Activated naive CD4-positive, alpha-beta T cell treated with anti-CD3 and anti-CD28 coated beads, Interleukin-2, amount 10 ng/mL, durations not matched to agents 7 days and 5 days (primary cell): ENCODE data around the gene RNF113B.

Source experiments
- CTCF ChIA-PET: fragments of 350-600 bp; sonication (Branson Sonifier 250); formaldehyde crosslinking; loops from one replicate; lab custom pipeline; 2021; ENCODE audit warnings: antibody characterized with exemption; lab: Charles Lee
- DNase-seq: peaks from one replicate; pipeline ENCODE4 v3.0.0-alpha.2; 2020
- H3K27ac Mint-ChIP-seq: one replicate; pipeline ENCODE4 v1.8.0; 2021; ENCODE audit warnings: mild to moderate bottlenecking, moderate library complexity, mixed read lengths
- H3K27me3 Mint-ChIP-seq: one replicate; pipeline ENCODE4 v1.8.0; 2021; ENCODE audit warnings: mild to moderate bottlenecking, mixed read lengths
- H3K36me3 Mint-ChIP-seq: one replicate; pipeline ENCODE4 v1.8.0; 2021; ENCODE audit warnings: mixed read lengths
- H3K4me1 Mint-ChIP-seq: one replicate; pipeline ENCODE4 v1.8.0; 2021; ENCODE audit warnings: mixed read lengths
- H3K4me3 Mint-ChIP-seq: one replicate; pipeline ENCODE4 v1.8.0; 2021; ENCODE audit warnings: mild to moderate bottlenecking, moderate library complexity, mixed read lengths
- H3K9me3 Mint-ChIP-seq: one replicate; pipeline ENCODE4 v1.8.0; 2021; ENCODE audit warnings: mixed read lengths

The RNF113B gene

DNA sequence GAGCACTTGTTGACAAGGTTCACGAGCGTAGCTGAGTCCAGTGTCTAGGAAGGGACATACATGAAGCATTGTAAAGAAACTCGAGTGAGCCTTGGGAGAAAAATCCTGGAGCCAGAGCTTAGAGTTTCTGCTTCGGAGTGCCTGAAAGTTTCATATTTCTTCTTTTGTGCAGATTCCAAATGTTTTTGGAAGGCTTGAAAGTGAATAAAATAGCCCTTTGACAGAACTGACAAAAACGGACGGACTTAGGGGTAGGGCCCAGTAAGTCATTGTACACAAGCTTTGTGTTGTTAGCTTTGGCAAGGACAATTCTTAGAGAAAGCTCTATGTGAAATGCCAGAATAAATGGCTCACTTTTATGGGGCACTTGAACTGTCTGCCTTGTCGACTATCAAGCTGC, 2.8 kb downstream of the RNF113B start:
- Mint-ChIP-seq H3K27me3 (peaks cover 19% of the 10 kb centered on the region), H3K9me3 (peaks cover 2% of the 10 kb centered on the region), H3K4me1 (no peaks in the 10 kb centered on the region), H3K27ac (no peak overlapping the region), H3K4me3 (no peak overlapping the region), H3K36me3 (no peaks in the 10 kb centered on the region)
- no peak for DNase-seq
- CTCF ChIA-PET = no interaction called here

- Mint-ChIP-seq H3K27me3 (peaks cover 20% of the 10 kb centered on the region), H3K4me1 (no peaks in the 10 kb centered on the region), H3K27ac (no peak overlapping the region), H3K9me3 (peaks cover 2% of the 10 kb centered on the region), H3K36me3 (no peaks in the 10 kb centered on the region), H3K4me3 (no peak overlapping the region)
- CTCF ChIA-PET = no interaction called here
- DNase-seq = no peak
Observed at GRCh38 chr13:98173431-98174152, 3.5 kb downstream of the RNF113B start.

- no peak for DNase-seq
- CTCF ChIA-PET = no interaction called here
- peaks cover 2% of the 10 kb centered on the region for H3K9me3 Mint-ChIP-seq
- no peaks in the 10 kb centered on the region for H3K4me1 Mint-ChIP-seq
- no peak overlapping the region for H3K4me3 Mint-ChIP-seq
- H3K27ac Mint-ChIP-seq = no peak overlapping the region
- H3K27me3 Mint-ChIP-seq = peaks cover 23% of the 10 kb centered on the region
- H3K36me3 Mint-ChIP-seq = no peaks in the 10 kb centered on the region
Observed at GRCh38 chr13:98172590-98173422, 4.3 kb downstream of the RNF113B start.

DNA sequence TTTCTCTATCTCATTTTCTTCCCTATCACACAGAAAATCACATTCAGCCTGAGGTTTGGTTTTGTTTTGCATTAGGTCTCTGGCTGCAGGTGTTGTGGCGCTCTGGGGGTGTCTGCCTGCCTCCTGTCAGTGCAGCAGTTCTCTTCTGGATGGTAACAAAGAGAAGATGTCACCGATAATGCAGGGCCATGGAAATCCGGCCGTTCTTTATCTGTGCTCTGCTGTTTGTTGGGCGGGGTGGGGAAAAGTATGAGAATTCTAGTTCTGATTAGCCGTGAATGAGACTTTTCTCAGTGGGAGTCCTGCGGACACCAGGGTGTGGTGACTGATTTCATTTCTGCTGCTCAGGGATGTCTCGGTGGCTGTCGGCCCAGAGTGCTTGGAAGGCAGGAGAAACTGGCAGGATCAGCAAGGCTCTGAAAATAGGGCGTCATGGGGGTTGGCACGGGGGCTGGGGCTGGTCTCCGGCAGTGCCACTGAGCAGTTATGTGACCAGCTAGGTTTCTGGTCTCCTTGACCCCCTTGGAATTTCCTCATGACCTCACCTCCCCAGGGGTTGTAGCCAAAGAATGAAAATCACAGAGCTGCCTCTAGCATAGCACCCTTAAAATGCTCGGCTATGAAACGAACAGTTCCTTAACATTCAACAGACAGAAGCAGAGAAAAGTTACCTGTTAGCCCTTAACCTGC, 5.0 kb downstream of the RNF113B start:
- CTCF ChIA-PET = no interaction called here
- Mint-ChIP-seq H3K9me3 (no peaks in the 10 kb centered on the region), H3K4me1 (no peaks in the 10 kb centered on the region), H3K27ac (no peak overlapping the region), H3K4me3 (no peak overlapping the region), H3K36me3 (no peaks in the 10 kb centered on the region), H3K27me3 (peaks cover 23% of the 10 kb centered on the region)
- DNase-seq = no peak

DNA sequence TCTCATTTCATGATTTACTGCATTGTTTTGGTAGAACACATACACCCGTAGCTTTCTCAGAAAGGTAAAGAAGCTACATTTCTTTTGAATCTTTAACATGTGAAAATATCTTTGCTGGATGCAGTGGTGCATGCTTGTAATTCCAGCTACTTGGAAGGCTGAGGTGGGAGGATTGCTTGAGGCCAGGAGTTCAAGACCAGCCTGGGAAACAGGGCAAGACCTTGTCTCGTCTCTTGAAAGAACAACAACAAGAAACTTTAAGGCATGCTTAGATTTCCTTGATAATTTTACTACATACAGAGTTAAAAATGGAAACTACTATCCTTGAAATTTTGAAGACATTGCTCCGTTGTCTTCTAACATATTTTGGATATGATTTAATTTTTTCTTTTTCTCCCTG, 7.7 kb downstream of the RNF113B start:
- Mint-ChIP-seq H3K4me1 (no peaks in the 10 kb centered on the region), H3K9me3 (no peaks in the 10 kb centered on the region), H3K4me3 (no peak overlapping the region), H3K36me3 (no peaks in the 10 kb centered on the region), H3K27me3 (peaks cover 23% of the 10 kb centered on the region), H3K27ac (no peak overlapping the region)
- DNase-seq = no peak
- CTCF ChIA-PET = no interaction called here

DNA sequence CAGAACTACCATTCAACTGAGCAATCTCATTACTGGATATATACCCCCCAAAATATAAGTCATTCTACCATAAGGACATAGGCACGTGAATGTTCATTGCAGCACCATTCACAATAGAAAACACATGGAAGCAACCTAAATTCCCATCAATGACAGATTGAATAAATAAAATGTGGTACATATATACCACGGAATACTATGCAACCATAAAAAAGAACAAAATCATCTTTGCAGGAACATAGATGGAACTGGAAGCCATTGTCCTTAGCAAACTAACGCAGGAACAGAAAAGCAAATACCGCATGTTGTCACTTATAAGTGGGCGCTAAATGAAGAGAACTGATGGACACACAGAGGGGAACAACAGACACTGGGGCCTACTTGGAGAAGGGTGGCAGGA, 14.1 kb downstream of the RNF113B start:
- CTCF ChIA-PET = no interaction called here
- H3K36me3 Mint-ChIP-seq = no peaks in the 10 kb centered on the region
- peaks cover 5% of the 10 kb centered on the region for H3K27me3 Mint-ChIP-seq
- H3K4me3 Mint-ChIP-seq = no peak overlapping the region
- no peaks in the 10 kb centered on the region for H3K9me3 Mint-ChIP-seq
- DNase-seq = no peak
- no peaks in the 10 kb centered on the region for H3K4me1 Mint-ChIP-seq
- no peak overlapping the region for H3K27ac Mint-ChIP-seq

DNA sequence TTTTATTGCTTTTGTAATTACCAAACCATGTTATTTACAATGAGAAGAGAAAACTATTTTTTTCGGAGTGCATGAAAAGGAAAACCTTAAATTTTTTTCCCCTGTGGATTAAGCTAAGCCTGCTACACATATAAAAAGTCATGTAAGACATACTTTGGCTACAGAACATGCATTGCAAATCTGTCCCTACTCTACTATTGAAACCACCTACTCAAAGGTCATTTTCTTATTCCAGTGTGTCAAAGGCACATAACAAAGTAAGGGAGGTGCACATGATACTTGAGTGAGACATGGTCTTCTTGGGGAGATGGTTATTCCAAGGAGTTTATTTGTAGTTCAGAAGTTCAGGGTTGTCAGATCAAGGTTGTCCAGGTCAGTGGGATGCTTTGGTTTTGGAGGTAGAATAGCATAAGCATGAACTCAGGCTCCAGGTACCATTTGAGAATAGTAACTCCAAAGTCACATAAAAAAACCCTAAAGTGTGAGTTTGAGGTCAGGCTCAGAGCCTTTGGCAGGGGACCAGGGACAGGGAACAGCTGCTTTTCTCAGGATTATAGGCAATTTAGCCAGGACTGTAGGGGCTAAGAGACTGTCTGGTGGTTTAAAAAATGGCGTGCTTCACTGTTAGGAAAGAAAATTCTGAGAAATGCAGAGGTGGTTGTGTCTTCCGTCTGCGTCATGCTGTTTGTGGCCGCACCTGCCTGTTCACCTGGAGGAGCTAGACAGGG, 18.7 kb downstream of the RNF113B start:
- Mint-ChIP-seq H3K9me3 (no peaks in the 10 kb centered on the region), H3K27ac (no peak overlapping the region), H3K4me3 (no peak overlapping the region), H3K36me3 (no peaks in the 10 kb centered on the region), H3K27me3 (peaks cover 5% of the 10 kb centered on the region), H3K4me1 (no peaks in the 10 kb centered on the region)
- CTCF ChIA-PET = no interaction called here
- DNase-seq = no peak

DNA sequence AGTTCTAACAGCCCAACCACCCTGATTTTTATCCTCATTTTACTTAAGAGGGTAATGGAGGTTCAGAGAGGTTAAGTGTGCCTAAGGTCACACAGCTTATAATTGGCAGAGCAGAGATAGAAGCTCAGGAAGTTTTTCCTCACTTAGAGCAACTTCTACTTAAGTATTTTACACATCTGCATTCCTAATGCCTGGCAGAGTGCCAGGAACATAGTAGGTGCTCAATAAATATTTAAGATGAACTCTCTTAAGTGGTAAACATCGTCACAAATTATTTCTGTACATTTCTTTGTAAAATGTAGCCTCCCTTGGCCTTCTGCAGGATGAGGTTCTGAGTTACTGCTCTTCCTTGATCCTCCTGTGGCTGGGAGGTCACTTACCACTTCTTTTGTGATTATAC, 19.5 kb downstream of the RNF113B start:
- CTCF ChIA-PET = no interaction called here
- DNase-seq = no peak
- H3K27me3 Mint-ChIP-seq = peaks cover 5% of the 10 kb centered on the region
- H3K4me3 Mint-ChIP-seq = no peak overlapping the region
- H3K4me1 Mint-ChIP-seq = no peaks in the 10 kb centered on the region
- no peak overlapping the region for H3K27ac Mint-ChIP-seq
- no peaks in the 10 kb centered on the region for H3K9me3 Mint-ChIP-seq
- H3K36me3 Mint-ChIP-seq = no peaks in the 10 kb centered on the region

DNA sequence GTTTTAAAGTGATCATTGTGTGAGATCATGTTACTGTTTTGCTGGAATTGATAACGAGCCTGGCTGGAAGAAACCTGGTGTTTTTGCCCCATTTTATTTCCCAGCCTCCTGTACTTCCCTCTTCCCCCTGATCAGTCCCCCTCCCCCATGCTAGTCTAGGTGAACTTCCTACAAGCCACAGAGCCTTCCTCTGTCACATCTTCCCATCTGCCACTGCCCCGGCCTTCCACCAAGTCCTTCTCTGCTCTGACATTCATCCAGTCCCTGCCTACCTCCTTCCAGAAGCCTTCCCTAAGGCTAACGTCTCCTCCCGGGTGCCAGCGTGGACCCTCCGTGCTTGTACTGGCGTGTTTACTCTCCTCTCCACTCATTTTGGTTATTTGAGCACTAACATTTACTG, 19.9 kb downstream of the RNF113B start:
- Mint-ChIP-seq H3K4me3 (no peak overlapping the region), H3K27me3 (peaks cover 5% of the 10 kb centered on the region), H3K9me3 (no peaks in the 10 kb centered on the region), H3K36me3 (no peaks in the 10 kb centered on the region), H3K4me1 (no peaks in the 10 kb centered on the region), H3K27ac (no peak overlapping the region)
- DNase-seq = no peak
- CTCF ChIA-PET = no interaction called here

DNA sequence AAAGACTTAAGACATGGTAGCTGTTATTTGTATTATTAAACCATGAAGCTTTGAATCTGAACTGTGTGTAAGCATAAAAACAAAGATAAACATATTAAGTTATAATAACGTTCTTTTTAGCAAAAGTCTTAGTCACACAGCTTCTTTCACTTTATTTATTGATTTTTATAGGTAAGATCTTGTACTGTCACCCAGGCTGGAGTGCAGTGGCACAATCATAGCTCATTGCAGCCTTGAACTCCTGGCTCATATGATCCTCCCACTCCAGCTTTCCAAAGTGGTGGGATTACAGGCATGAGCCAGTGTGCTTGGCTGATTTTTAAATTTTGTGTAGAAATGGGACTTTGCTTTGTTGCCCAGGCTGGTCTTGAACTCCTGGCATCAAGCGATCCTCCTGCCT, 20.8 kb downstream of the RNF113B start:
- Mint-ChIP-seq H3K4me3 (no peak overlapping the region), H3K27ac (no peak overlapping the region), H3K36me3 (no peaks in the 10 kb centered on the region), H3K4me1 (no peaks in the 10 kb centered on the region), H3K9me3 (no peaks in the 10 kb centered on the region), H3K27me3 (no peaks in the 10 kb centered on the region)
- CTCF ChIA-PET = no interaction called here
- no peak for DNase-seq

GRCh38 chr13:98155475-98156109, 21.5 kb downstream of the RNF113B start:
- DNase-seq = no peak
- H3K4me1 Mint-ChIP-seq = no peaks in the 10 kb centered on the region
- CTCF ChIA-PET = no interaction called here
- H3K27ac Mint-ChIP-seq = no peak overlapping the region
- H3K36me3 Mint-ChIP-seq = no peaks in the 10 kb centered on the region
- H3K4me3 Mint-ChIP-seq = no peak overlapping the region
- no peaks in the 10 kb centered on the region for H3K9me3 Mint-ChIP-seq
- H3K27me3 Mint-ChIP-seq = no peaks in the 10 kb centered on the region

GRCh38 chr13:98150832-98151479, 26.1 kb downstream of the RNF113B start:
- DNase-seq = no peak
- Mint-ChIP-seq H3K27ac (no peak overlapping the region), H3K9me3 (no peaks in the 10 kb centered on the region), H3K36me3 (no peaks in the 10 kb centered on the region), H3K4me3 (no peak overlapping the region), H3K4me1 (no peaks in the 10 kb centered on the region), H3K27me3 (peaks cover 24% of the 10 kb centered on the region)
- CTCF ChIA-PET = no interaction called here

- Mint-ChIP-seq H3K9me3 (no peaks in the 10 kb centered on the region), H3K4me1 (peaks cover 8% of the 10 kb centered on the region), H3K27me3 (peaks cover 49% of the 10 kb centered on the region), H3K4me3 (no peak overlapping the region), H3K27ac (no peak overlapping the region), H3K36me3 (no peaks in the 10 kb centered on the region)
- no peak for DNase-seq
- CTCF ChIA-PET = no interaction called here
Observed at GRCh38 chr13:98147521-98147920, 29.5 kb downstream of the RNF113B start.
